HG02588 (cell line): Measurements from ENCODE around the gene HS1BP3.

Source experiments
- ATAC-seq: cut with Tn5 transposase; IDR thresholded peaks from one replicate; pipeline ENCODE4 v1.9.1; 2021; ENCODE audit warnings: mild to moderate bottlenecking, moderate library complexity; ENCODE audit not compliant: unreplicated experiment

Gene HS1BP3

DNA sequence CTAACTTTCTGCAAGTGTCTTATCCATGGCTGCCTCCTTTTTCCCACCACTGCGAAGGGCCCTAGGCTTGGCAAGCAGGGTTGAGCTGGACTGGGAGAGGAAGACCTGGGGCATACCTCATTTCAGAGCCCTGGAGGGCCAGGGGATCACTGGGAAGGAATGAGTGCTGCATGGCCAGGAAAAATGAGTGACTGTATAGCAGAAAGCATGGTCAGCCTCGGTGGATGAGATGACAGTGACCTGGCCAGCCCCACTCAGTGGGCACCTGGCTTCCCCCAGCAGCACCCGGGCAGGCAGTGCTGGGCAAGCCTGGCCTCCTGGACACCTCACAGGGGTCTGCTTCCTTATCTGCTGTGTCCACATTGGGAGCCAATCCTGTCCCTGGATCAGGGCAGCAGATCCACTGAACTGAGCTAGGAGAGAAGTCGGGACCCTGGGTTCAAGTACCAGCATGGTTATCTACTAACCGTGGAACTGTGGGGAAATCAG, 76.4 kb downstream of the HS1BP3 start:
- ATAC-seq = no peak

DNA sequence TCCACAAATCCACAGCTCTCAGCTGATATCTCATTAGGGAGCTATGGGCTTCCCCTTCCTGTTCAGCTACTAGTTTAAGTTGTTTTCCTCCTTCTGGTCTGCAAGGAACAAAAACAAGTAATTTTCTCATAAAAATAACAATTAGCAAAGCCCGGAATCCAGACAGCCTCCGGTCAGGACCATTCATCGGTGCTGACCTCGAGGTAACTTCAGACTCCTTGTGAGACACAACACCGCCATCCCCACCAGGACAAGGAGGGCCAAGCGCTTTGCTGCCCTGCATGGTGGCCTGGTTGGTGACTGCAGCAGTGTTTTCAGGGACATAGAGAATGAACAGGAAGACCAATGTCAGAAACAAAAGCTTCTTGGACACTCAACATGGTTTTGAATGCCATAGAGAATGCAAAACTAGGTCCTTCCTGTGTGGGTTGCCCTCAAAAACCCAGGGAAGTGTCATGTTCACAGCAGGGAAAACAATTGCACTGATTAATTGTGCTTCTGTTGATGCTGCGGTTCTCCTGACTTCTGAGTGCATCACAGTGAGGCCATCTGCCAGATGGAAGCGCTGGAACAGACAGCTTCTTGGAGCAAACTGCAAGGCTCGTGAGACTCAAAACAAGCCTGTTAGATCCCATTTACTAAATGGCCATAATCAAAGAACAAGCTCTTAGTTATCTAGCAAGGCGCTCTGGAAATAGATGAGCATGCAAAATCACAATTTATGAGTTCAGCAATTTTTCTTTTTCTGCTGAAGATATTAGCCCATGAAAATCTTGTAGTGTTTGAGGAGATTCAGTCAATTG, 77.1 kb downstream of the HS1BP3 start:
- ATAC-seq = no peak

DNA sequence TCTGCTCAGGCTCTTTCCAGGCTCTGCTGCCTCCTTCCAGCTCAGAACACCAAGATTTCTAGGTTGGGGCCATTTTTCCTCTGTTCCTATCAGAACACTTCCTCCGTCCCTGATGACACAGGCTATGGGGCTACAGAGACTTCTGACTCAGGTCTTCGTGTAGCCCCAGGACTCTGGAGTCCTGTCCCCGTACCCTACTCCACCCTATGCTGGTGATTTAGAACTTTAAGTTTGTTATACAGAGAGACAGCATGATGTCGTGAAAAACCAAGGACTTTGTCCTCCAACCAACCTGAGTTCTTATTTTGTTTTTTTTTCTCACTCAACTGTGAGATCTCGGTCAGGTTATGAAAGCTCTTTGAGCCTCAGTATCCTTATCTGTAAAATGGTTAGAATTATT, 78.7 kb downstream of the HS1BP3 start:
- ATAC-seq = no peak

DNA sequence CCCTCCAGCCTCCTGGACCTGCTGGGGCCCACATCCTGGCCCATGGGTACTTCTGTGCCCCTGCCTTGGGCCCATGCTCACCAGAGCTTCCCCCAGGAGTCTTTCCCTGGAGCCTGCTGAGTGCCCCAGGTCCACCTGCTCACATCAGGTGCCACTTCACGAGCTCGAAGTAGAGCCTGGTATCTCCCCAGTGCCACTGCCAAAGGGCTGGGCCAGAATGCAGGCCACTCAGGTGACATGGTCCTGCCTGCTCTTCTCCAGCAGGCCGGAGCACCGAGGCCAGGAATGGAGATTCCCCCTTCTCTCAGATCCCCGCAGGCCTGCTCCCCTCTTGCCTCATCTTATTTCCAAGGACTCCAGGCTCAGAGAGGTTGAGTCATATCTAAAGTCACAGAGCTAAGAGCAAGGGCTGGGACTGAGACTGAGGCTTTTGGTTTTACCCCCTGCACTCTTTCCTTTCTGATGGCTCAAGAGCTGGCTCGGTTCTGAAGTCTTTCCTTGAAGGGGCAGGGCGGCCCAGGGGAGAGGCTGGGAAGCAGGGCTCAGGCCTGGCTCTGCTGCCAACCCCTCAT, 79.2 kb downstream of the HS1BP3 start:
- ATAC-seq = no peak

DNA sequence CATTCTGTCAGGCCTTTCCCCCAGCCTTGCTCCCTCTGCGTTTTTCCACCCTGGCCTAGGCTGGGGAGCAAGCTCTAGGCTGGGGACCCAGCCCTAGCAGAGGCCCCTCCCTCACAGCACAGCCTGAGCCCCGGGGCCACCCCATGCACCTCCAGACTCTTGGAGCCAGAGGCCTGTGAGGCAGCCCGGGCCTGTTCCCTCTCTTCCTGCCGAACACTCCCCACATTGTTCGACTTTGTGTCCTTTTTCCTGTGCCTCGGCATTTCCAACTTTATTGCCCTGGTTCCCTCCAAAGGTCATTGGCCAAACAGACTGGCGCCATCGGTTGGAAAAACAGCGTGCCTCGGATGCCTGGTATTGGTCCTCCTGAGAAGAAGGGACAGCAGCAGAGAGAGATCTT, 79.7 kb downstream of the HS1BP3 start:
- no peak for ATAC-seq

DNA sequence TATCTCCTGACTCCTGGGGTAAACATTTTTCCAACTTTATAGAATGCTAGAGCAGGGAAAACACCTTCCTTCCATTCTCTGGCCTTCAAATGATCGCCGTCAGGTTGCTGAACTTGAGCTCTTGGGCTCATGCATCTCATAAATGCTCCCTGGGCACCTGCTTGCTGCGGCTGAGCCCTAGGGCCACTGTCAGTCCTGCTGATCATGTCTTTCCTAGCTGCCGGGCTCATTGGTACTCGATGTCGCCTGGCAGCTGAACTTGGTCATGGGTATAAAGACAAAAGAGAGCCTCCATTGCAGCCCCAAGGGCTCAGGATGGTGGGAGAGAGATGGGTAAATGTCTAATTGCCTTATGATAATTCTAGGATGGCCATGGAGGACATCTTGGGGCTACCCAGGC, 80.6 kb downstream of the HS1BP3 start:
- ATAC-seq = no peak

DNA sequence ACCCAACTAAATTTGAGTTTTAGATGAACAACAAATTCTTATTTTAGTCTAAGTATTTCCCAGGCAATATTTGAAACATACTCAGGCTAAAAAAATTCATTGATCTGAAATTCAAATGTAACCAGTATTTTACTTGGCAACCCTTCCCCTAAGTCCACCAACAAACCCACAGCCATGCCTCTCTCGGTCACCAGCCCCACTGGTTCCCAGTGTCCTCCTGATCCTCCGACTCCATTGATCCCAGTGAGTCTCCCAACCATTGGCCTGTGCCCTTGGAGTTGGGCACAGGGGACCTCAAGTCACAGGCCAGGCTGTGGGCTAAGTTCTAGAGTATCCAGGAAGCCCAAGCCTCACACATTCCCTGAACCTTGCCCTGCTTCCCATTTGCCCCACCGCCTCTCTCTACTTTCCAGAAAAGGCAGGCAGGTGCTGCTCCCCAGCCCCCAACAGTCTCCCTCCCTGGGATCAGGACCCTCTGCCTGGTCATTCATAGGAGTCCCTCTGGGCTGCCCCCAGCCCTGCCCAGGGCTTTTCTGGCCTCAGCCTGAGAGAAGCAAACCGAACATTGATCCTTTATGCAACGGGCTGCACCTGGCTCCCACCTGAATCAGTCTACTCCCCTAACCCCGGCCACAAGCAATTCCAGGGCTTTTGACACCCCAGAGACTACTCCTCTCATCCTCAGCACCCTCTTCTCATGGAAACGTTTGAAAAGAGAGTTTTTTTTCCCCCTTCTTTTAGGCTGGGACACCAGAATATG, 81.3 kb downstream of the HS1BP3 start:
- no peak for ATAC-seq

DNA sequence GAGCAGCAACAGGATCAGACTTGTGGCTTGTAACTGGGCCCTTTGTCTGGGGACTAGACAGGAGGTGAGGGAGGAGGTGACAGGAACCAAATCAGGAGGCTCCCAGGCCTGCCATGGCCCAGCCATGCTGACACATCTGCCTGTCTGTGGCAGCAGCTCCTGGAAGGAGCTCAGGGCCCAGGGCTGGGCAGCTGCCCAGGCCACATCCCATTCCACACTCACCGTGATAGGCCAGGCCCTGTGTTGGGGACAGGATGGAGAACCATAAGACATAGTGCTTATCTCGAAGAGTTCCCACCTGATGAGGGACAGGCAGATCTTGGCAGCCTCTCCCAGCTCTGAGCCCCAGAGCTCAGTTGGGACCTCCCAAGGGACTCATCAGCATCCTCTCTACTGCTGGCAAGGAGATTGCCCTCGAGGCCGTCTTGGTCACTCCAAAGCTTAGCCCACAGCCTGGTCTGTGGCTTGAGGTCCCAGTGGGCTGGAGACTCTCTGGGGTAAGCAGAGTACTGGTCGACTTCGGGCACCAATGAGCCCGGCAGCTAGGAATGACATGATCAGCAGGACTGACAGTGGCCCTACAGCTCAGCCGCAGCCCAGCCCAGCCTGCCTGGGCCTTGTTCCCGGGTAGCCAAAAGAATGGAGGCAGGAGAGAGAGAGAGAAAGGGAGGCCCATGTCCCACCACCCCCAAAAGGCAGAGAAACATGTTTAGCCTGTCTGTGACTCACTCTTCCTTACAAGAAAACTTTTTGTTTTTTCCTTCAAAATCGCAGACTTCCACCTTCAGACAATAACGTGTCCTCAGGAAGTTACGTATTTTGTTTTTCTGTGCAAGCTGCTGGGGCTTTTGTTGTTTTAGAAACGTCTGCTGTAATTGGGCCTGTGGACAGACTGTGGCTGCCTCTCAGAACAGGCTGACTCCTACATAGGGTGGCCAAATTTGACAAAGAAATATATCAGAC, 82.1 kb downstream of the HS1BP3 start:
- ATAC-seq = no peak

DNA sequence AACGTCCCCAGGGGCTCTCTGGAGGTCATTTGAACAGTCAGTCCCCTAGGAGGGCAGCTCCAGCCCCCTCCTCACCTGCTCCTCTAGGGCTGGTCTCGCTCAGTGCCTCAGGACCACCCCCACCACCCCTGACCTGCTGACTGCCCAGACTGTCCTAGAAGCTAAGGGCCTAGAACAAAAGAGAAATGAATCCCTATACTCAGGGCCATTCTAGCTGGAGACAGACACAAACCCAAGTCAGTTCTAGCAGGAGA, 83.0 kb downstream of the HS1BP3 start:
- ATAC-seq = no peak
